Measurements from ENCODE around the gene KCNG4.

Gene KCNG4

GRCh38 chr16:84181144-84181915 lies 58.5 kb downstream of the KCNG4 start:
- no peak for DNase-seq

- DNase-seq: no peak
These were observed 59.2 kb downstream of the KCNG4 start for GRCh38 chr16:84180519-84181140.

GRCh38 chr16:84179612-84180320 lies 60.0 kb downstream of the KCNG4 start:
- DNase-seq: no peak

- no peak for DNase-seq
These were observed 60.8 kb downstream of the KCNG4 start for GRCh38 chr16:84178892-84179611.

- no peak for DNase-seq
These were observed 61.6 kb downstream of the KCNG4 start for GRCh38 chr16:84178146-84178765.

- no peak for DNase-seq
These were observed 62.1 kb downstream of the KCNG4 start for GRCh38 chr16:84177741-84178073.

- no peak for DNase-seq
These were observed 63.4 kb downstream of the KCNG4 start for GRCh38 chr16:84176192-84177053.

- DNase-seq: peak; percentile 85
These were observed 64.3 kb downstream of the KCNG4 start for GRCh38 chr16:84175350-84176081.

GRCh38 chr16:84174396-84174795 lies 65.4 kb downstream of the KCNG4 start:
- no peak for DNase-seq

GRCh38 chr16:84169765-84170310 lies 70.0 kb downstream of the KCNG4 start:
- DNase-seq: no peak

Data from NCI-H82 (cell line).